ENCODE results near the gene RASGRP4.
"Not testable (repeated sequence)": the region's sequence is repeated elsewhere in the genome, so short reads cannot be mapped to it uniquely, and the experiment has no call there.

Gene RASGRP4

DNA sequence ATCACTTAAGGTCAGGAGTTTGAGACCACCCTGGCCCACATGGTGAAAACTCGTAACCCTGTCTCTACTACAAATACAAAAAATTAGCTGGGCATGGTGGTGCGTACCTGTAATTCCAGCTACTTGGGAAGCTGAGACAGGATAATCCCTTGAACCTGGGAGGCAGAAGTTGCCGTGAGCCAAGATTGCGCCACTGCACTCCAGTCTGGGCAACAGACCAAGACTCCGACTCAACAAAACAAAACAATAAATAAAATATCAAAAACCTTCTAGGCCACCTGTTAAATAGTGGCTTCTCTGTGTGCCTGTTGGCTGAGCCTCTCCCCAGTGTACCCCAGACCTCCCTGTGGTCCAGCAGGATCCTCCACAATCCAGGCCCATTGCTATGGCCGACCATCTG is 54.9 kb downstream of the RASGRP4 start:
- DNase-seq (ENCODE audit: low read depth in 2 of 2) = no peak

DNA sequence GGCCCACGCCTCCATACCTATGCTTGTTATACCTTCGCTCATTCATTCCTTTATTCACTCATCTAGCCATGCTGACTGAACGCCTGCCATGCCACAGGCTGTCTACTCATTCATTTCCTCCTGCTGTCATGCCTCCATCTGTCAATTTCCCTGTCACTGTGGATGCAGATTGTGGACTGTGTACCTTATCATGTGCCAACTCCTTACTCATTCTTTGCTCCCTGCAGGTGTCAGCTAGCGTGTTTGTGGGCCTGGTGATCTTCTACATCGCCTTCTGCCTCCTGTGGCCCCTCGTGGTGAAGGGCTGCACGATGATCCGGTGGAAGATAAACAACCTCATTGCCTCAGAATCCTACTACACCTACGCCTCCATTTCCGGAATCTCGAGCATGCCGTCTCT is 55.7 kb downstream of the RASGRP4 start:
- DNase-seq (ENCODE audit: low read depth in 2 of 2) = no peak

DNA sequence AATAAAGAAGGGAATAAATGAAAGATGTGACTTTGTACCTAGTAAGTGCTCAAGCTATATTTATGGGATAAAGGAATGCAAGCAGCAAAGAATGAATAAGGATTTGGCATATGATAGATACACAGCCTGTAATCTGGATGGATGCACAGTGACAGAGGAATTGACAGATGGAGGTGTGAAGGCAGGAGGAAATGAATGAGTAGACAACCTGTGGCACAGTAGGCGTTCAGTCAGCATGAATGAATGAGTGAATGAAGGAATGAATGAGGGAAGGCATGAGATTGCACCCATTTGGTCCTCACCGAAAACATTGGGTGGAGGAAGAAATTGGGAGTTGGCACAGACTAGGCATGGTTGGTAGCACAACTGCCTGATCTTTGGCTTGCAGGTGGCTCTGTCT is 56.4 kb downstream of the RASGRP4 start:
- no peak for DNase-seq (ENCODE audit: low read depth in 2 of 2)

DNA sequence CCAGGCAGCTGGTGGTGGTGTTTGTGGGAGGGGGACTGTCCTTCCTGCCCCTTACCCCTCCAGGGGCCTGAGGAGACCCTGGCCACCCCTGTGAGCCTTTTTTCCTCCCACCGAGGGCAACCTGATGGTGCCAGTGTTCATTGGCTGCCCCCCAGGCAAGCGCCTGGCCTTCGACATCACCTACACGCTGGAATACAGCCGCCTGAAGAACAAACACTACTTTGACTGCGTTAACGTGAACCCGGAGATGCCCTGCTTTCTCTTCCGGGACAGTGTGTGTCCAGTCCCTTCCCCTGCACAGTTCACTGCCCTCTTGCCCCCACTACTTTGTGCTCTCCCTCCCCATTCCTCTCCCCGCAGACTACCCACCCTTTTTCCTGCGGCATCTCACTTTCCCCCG is 59.0 kb downstream of the RASGRP4 start:
- no peak for DNase-seq (ENCODE audit: low read depth in 2 of 2)

DNA sequence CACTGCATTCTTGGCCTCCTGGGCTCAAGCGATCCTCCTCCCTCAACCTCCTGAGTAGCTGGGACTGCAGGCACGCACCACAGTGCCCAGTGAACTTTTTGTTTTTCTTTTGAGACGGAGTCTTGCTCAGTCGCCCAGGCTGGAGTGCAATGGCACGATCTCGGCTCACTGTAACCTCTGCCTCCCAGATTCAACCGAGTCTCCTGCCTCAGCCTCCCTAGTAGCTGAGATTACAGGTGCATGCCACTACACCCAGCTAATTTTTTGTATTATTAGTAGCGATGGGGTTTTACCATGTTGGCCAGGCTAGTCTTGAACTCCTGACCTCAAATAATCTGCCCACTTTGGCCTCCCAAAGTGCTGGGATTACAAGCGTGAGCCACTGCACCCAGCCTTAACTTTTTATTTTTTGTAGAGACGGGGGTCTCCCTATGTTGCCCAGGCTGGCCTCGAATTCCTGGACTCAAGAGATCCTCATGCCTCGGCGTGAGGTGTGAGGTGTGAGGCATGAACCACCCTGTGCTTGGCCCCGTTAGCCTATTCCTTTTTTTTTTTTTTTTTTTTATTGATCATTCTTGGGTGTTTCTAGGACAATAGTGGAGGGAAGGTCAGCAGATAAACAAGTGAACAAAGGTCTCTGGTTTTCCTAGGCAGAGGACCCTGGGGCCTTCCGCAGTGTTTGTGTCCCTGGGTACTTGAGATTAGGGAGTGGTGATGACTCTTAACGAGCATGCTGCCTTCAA is 62.9 kb downstream of the RASGRP4 start:
- not testable (repeated sequence) for DNase-seq (ENCODE audit: low read depth in 2 of 2)

DNA sequence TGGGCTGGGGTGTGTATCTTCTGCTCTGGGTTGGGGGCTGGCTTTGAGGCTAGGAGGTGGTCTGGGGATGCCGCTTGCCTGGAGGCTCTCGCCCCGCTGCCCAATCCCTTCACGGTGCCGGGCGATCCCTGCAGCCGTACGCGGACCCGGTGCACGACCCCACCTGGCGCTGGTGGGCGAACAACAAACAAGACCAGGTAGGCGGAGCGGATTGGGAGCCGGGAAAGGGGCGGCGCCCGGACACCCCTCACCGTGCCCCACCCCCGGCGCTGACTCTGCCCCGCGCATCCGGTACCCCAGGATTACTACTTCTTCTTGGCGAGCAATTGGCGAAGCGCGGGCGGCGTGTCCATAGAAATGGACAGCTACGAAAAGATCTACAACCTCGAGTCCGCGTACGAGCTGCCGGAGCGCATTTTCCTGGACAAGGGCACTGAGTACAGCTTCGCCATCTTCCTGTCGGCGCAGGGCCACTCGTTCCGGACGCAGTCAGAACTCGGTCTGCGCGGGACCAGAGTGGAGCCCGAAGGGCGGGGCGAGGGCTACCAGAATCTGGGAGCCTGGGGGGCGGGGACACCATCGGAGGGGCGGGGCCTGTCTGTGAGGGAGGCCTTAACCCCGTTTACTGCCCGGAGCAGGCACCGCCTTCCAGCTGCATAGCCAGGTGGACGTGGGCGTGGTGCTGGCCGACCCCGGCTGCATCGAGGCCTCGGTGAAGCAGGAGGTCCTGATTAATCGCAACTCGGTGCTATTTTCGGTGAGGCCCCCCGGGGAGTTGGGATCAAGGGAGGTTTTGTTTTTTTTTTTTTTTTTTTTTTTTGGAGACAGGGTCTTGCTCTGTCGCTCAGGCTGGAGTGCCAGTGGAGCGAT is 63.7 kb downstream of the RASGRP4 start:
- peak; percentile 21 to 55 for DNase-seq (ENCODE audit: low read depth in 2 of 2)

DNA sequence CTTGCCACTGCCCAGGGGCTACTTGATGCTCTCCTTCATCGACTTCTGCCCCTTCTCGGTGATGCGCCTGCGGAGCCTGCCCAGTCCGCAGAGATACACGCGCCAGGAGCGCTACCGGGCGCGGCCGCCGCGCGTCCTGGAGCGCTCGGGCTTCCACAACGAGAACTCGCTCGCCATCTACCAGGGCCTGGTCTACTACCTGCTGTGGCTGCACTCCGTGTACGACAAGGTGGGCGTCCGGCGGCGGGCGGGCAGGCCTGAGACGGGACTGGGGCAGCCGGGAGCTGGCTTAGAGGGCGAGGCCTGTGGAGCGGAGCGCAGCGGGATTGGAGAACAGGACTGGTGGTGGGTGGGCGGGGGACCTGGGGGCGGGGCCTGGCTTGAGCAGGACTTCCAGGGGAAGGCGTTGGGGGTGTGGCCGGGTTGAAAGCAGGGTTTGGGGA is 64.4 kb downstream of the RASGRP4 start:
- peak in 1 of 2 donors; percentile 45 for DNase-seq (ENCODE audit: low read depth in 2 of 2)

DNA sequence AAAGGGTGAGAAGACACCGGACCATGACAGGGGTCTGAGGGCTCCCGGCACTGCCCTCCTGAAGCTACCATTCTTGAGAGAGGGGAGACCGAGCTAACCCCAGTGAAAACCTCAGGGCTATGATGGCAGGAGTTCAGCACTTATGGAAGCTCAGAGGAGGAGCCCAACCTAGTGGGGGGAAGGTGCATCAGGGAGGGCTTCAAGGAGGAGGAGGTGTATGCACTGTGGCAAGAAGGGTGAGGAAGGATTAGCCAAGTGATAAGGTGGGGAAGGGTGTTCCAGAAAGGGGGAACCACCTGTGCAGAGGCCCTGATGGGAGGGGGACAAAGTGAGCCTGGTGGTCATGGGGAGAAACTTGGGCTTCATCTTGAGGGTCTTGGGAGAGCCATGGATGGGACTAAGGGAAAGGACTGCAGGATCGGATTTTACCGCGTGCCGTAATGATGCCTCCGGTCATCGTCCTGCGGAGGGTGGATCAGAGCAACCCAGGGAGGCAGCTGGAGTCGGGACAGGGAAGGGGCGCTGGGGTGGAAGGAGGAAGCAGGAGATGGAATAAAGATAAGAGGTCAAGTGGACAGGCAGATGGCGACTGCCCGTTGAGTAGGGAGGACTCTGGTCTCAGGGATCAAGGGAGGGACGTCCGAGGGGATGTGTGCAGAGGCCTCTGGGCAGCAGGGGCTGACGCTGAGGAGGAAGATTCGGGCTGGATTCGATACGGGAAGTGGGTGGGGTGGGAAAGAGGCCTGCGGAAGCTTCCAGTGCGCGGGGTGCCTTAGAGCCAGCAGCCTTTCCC is 65.0 kb downstream of the RASGRP4 start:
- no peak for DNase-seq (ENCODE audit: low read depth in 2 of 2)

DNA sequence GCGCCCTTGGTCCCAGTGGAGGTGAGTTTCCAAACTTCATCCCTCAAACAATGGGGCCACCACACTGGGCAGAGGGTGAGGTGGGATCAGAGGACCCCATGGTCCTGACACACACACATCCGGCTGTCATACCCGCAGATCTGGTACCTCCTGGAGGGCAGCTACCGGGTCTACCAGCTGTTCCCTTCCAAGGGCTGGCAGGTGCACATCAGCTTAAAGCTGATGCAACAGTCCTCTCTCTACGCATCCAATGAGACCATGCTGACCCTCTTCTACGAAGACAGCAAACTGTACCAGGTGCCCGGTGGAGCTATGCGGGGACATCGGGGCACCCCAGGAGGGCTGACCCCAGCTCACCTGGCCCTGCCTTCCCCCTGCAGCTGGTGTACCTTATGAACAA is 65.7 kb downstream of the RASGRP4 start:
- no peak for DNase-seq (ENCODE audit: low read depth in 2 of 2)

DNA sequence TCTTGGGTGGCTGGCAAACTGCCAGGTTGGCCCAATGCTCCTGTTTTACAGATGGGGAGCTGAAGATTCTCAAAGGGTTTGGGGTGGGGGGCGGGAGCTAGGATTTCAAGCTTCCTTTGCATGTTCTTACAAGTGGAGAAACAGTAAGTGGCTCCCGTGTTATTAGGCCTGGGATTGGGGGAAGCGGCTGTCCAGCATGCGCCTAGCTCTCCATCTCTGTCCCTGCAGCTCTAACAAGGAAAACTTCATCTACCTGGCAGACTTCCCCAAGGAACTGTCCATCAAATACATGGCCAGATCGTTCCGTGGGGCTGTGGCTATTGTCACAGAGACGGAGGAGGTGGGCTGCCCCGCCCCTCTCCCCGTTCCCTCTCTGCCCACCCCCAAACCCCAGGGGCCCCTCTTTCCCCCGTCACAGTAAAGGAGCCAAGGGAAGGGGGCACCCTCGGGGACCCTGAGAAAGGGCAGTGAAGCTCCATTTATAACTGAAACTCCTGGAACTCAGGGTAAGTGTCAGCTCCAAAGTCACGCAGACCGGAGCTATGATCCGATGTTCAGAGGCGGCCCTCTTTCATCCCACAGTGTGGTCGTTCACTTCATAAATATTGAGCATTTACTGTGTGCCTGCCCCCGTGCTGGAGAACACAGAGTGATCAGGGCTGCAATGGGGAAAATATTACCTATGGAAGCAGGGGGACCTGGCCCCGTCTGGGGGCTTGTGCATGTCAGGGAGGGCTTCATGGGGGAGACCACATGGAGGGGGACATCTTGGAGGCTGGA is 66.6 kb downstream of the RASGRP4 start:
- no peak for DNase-seq (ENCODE audit: low read depth in 2 of 2)
